HG02763 (cell line): ENCODE data around the gene TULP4.
A peak's percentile ranks its signal among the peaks of the same experiment; 100 is the strongest.
"Not testable (repeated sequence)": the region's sequence is repeated elsewhere in the genome, so short reads cannot be mapped to it uniquely, and the experiment has no call there.

Experiments used
- ATAC-seq: cut with Tn5 transposase; IDR thresholded peaks from one replicate; pipeline ENCODE4 v1.9.1; 2021; ENCODE audit warnings: mild to moderate bottlenecking, moderate library complexity; ENCODE audit not compliant: unreplicated experiment

The TULP4 gene

GRCh38 chr6:158295976-158296853 is 16.1 kb upstream of the TULP4 start:
- not testable (repeated sequence) for ATAC-seq

GRCh38 chr6:158296854-158297324 is 15.4 kb upstream of the TULP4 start:
- ATAC-seq = not testable (repeated sequence)

DNA sequence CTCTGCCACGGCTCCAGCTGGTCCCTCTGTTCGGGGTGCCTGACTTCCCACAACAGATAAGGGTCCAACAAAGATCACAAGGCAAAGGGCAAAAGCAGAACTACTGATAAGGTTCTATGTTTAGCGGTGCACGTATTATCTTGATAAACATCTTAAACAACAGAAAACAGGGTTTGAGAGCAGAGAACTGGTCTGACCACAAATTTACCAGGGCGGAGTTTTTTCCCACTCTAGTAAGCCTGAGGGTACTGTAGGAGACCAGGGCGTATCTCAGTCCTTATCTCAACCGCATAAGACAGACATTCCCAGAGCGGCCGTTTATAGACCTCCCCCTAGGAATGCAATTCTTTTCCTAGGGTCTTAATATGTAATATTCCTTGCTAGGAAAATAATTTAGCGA is 14.6 kb upstream of the TULP4 start:
- not testable (repeated sequence) for ATAC-seq

DNA sequence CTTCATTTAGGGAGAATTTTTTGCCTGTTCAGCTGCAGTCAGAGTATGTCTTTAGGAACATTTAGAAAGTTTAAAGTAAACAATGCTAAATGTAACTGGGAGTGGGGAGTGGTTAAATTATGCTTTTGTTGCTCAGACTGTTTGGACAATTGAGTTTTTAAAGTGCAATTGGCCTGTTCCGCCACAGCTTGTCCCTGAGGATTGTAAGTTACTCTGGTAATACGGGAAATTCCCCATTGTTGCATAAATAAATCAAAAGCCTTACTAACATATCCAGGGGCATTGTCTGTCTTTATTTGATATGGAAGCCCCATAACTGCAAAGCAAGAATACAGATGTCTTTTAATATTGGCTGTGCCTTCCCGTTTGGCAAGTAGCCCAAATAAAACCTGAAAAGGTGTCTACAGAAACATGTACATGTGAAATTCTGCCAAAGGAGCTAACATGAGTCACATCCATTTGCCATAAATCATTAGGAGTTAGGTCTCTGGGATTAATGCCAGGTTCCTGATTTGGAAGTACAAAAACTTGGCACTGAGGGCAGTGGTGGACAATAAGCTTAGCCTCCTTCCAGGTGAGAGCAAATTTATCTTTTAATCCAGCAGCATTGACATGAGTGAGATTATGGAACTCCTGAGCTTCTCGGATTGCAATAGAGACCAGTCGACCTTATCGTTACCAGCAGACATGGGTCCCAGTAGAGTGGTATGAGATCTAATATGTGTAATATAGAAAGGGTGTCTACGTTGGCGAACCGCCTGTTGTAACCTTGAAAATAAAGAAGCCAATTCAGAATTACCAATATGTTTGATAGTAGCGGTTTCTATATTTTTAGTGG is 11.7 kb upstream of the TULP4 start:
- ATAC-seq = not testable (repeated sequence)

DNA sequence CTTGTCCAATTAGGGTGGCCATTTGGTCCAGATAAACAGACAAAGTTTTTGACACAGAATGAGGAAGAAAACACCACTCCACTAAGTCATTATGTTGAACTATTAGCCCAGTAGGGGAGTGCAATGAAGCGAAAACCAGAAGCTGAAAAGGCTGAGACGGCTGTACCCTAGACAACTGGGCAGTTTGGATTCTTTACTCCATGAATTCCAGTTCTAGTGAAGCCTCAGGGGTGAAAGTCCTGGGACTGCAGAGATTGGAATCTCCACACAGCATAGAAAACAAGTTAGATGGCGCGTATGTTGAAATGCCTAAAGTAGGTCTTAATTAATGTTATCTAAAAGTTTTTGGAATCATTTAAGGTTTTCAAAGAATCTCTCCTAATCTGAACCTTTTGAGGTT is 10.7 kb upstream of the TULP4 start:
- not testable (repeated sequence) for ATAC-seq

- not testable (repeated sequence) for ATAC-seq
These were observed 10.0 kb upstream of the TULP4 start for GRCh38 chr6:158302195-158302796.

GRCh38 chr6:158303210-158303731 is 9.0 kb upstream of the TULP4 start:
- ATAC-seq = no peak

DNA sequence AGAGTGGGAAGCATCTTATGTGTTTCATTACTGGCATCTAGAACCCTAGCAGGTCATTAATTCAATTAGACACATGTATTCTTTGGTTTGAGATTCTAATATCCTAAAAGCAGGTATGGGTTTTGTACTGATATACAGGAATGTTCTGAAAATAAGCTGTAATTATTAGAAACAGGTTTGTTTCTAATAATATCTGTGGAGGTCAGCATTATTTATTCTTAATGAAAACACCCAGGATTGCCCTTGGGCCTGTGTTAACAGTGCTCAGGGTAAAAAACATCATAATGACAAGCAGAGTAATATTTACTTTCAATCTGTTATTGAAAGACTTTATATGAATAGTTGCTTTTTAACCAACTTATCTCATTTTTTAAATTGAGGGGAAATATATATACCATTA is 8.0 kb upstream of the TULP4 start:
- ATAC-seq = no peak

DNA sequence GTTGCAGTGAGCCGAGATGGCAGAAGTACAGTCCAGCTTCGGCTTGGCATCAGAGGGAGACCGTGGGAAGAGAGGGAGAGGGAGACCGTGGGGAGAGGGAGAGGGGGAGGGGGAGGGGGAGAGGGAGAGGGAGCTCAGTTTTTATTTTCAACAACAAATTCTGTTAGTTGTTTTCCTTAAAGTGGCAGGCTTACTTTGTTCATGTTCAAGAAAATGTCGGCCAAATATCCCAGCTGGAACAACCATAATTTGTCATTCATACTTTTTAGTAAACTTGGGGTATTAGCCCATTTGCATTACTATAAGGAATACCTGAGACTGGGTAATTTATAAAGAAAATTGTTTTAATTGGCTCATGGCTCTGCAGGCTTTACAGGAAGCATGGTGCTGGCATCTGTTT is 2.5 kb upstream of the TULP4 start:
- no peak for ATAC-seq

DNA sequence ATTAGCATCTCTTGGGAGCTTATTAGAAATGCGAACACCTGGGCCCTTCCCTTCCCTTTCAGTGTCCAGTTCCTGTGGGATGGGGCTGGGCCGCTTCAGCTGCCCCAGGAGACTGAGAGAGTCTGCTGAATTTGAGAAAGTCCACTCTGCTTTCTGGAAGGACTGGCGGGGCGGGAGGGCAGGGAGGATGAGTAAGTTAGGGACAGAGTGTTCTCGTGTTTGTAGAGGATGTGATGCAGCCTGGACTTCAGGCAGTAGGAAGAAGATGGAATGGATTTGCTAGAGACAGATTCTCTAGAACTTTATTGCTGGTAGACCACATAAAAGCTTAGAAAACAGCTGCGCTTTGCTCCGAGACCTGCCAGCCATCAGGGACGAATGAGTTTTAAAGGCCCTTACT is 1.1 kb upstream of the TULP4 start:
- ATAC-seq = no peak

DNA sequence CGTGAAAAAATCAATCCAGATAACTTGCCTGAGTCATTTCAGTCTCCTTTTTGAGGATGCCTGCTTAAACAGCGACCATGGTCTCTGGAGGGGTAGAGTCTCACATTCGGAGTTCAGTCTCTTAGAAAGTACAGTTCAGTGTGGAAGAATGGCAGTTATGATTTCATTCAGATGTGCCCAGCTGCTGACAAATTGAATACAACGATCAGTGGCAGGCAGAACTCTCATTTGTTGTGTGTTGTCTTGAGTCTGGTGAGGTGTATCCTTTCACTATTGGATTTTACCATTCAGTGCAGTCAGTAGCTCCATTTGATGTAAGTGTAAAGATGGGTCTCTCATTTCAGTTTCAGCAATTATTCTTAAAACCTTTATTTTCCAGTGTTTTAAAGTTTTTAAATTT is 639 bp upstream of the TULP4 start:
- no peak for ATAC-seq

DNA sequence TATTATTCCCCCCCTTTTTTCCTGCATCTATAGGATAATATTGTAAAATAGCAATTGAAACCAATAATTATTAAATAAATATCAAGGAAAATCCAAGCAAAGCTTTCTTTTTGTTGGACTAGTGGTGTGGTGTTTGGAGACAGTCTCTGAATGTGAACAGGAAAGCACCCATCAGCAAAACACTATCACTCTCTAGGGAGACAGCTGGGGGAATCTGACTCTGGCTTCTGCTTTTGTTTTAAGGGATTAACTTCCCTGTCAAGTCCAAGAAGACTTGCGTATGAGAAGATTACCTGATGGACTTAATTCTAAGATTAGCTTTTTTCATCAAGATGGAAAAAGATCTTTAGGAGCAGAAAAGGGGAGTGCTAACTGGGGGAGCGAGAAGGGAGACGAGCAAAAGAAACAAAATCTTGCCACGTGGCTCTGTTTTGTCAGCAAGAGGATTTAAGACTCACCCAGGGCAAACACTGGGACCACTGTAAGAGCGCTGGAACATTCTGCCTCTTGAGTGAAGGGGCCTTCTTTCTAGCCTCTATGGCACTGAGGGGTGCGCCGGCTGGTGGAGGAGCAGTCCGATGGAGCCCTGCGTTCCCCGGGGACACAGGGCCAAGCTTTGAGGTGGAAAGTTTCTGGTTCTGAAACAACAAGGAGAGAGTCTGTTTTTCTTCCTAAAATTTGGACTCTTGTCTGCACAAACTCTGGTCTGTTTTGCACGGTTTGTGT is 570 bp downstream of the TULP4 start:
- no peak for ATAC-seq

DNA sequence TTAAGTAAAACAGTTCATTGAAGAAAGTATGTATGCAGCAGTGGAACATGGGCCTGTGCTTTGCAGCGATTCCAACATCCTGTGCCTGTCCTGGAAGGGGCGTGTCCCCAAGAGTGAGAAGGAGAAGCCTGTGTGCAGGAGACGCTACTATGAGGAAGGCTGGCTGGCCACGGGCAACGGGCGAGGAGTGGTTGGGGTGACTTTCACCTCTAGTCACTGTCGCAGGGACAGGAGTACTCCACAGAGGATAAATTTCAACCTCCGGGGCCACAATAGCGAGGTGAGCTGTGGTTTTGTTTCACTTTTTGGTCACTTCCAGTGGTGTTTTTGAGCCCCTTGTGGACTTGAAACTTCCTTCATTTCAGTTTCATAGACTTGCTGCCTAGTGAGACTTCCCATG is 1.7 kb downstream of the TULP4 start:
- ATAC-seq = peak; percentile 66

DNA sequence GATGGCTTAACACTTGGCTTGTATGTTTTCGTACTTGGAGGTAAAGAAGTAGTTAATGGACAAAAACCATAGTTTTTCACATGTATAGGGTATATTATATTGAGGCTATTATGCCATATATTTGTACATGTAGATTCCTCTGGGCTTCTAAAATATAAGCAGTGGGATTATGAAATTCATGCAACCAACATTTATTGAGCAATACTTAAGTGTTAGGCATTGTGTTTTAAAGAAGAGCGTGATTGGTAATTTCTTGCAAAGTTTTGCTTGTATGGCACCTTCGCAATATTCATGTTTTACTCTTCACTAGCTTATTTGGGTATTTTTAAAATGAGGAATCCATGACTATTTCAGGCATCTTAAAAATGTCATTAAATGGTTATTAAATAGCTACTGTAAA is 2.5 kb downstream of the TULP4 start:
- ATAC-seq = no peak

DNA sequence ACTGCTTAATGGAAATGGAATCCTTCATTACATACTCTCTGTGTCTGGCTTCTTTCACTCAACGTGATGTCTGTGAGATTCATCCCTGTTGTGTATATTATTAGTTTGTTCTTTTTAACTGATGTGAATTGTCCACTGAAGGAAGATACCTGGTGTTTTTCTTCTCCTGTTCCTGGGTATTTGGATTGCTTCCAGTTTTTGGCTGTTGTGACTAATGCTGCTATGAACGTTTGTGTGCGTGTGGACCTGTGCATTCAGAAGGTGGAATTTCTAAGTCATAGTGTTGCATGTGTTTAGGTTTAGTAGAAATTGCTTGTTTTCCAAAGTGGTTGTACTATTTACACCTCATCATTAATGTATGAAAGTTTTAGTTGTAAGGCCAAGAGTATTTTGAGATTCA is 3.8 kb downstream of the TULP4 start:
- no peak for ATAC-seq

- ATAC-seq = no peak
These were observed 9.7 kb downstream of the TULP4 start for GRCh38 chr6:158321960-158322359.

GRCh38 chr6:158322400-158322723 is 10.1 kb downstream of the TULP4 start:
- no peak for ATAC-seq

DNA sequence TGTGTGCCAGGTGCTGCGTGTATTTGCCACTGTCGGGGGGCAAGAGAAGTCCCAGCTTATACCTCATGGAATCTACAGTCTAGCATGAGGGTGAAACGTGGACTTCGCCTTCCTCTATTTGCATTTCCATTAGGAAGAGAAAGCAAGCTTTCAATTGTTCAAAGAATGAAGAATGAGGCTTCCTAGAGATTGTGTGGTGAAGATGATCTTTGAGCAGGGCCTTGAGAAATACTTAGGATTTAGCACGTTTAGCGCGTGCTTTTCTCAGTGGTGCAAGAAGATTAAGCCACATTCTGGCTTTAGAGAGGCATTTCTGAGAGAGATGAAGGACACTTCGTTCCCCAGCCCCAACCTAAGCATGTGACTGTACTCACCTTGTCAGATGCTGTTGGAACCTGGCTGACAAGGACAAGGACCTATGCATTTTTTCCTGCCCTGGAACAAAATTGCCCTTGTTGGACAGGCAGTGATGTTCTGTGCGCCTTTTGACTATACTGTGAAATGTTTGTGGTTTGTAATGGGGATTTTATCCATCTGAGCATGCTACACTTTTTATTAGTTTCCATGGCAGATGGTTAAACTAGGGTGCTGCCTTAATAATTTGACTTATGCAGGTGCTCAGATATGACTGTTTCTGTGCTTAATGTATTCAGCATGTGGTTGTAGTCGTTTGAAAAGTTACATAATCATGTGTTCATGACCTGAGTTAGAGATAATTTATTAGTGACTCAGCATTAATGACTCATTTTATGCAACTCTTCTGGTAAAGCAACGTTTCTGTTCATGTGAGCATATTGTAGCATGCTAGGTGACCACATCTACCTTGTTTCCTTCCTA is 10.7 kb downstream of the TULP4 start:
- peak; percentile 54 for ATAC-seq

GRCh38 chr6:158323561-158323958 is 11.3 kb downstream of the TULP4 start:
- peak; percentile 20 for ATAC-seq

- ATAC-seq = no peak
These were observed 11.9 kb downstream of the TULP4 start for GRCh38 chr6:158324136-158324535.
